OCI-LY3 (cell line): ENCODE results near the gene INSL3.

Source experiments
- H2AFZ ChIP-seq: fragments of 200-600, 300-600 bp; shearing (Covaris generic); 2 replicates; pipeline ENCODE4 v1.6.0; 2014; ENCODE audit warnings: antibody characterized with exemption, low read depth, low read length
- H3K27ac ChIP-seq: fragments of 200-600, 300-600 bp; sonication (generic); 2 replicates; pipeline ENCODE4 v1.5.1; 2014; ENCODE audit warnings: mild to moderate bottlenecking, low read length, moderate library complexity, mixed read lengths
- H3K27me3 ChIP-seq: fragments of 200-600, 300-600 bp; sonication (generic); 2 replicates; pipeline ENCODE4 v1.6.1; 2014; ENCODE audit warnings: low read depth, low read length, mixed read lengths
- H3K36me3 ChIP-seq: fragments of 200-600, 300-600 bp; sonication (generic); replicated peaks from 2 replicates; pipeline ENCODE3; 2014; ENCODE audit warnings: low read depth, low read length, mixed read lengths
- H3K4me1 ChIP-seq: fragments of 300-600, 200-600 bp; sonication (generic); 2 replicates; pipeline ENCODE4 v1.6.1; 2014; ENCODE audit warnings: low read length, mixed read lengths
- H3K4me2 ChIP-seq: fragments of 200-600, 300-600 bp; sonication (generic); 2 replicates; pipeline ENCODE4 v1.6.1; 2014; ENCODE audit warnings: low read length, mixed read lengths
- H3K4me3 ChIP-seq: fragments of 300-600, 200-600 bp; sonication (generic); 2 replicates; pipeline ENCODE4 v1.5.1; 2014; ENCODE audit warnings: antibody characterized with exemption, mild to moderate bottlenecking, low read length, moderate library complexity
- H3K79me2 ChIP-seq: fragments of 300-600, 200-600 bp; shearing (Covaris generic); 2 replicates; pipeline ENCODE4 v1.6.1; 2014; ENCODE audit warnings: mild to moderate bottlenecking, low read length, mixed read lengths
- H3K9ac ChIP-seq: fragments of 300-600, 200-600 bp; shearing (Covaris generic); 2 replicates; pipeline ENCODE4 v1.6.0; 2014; ENCODE audit warnings: mild to moderate bottlenecking, low read length, moderate library complexity
- H3K9me3 ChIP-seq: fragments of 200-600, 300-600 bp; shearing (Covaris generic); 2 replicates; pipeline ENCODE4 v1.6.1; 2014; ENCODE audit warnings: low read length, mixed read lengths; ENCODE audit not compliant: insufficient read depth
- H4K20me1 ChIP-seq: fragments of 200-600, 300-600 bp; sonication (generic); 2 replicates; pipeline ENCODE4 v1.6.1; 2016; ENCODE audit warnings: low read length, mixed read lengths; ENCODE audit not compliant: insufficient read depth
- CTCF ChIP-seq: fragments of 200-600, 300-600 bp; sonication (generic); IDR thresholded peaks from 2 replicates; pipeline ENCODE4 v1.5.1; 2014; ENCODE audit warnings: antibody characterized with exemption, low read length, low read depth
- EZH2phosphoT487 ChIP-seq: fragments of 200-600 bp; shearing (Covaris generic); IDR thresholded peaks from 2 replicates; pipeline ENCODE4 v1.6.1; 2018; ENCODE audit warnings: antibody characterized with exemption, mixed run types, low read depth

Gene INSL3

DNA sequence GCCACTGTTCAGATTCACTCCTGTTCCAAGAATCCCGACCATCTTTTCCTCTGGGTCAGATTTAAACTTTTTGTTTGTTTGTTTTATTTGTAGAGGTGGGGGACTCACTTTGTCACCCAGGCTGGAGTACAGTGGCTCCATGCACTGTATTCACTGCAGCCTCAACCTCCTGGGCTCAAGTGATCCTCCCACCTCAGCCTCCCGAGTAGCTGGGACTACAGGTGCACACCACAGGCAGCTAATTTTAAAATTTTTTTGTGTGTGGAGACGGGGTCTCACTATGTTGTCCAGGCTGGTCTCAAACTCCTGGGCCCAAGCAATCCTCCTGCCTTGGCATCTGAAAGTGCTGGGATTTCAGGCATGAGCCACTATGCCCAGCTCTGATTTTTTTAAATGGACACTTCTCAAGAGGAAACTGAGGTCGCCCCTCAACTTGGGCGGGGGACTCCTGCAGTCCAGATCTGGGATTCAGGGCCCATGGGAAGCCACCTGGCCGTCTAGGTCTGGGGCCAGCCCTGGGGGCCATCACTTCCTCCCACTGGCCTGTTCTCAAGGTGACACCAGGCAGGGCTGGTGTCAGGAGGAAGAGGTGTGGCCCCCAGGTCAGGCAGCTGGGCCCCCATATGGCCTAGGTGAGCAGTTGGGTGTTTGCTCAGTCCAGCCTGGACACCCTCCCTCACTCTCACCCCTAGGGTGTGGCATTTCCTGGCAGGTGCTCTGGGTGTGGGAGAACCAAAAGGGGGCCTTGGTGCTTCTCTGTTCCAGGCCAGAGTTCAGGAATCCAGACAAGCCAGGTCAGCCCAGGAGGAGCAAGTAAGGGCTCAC, 25.1 kb downstream of the INSL3 start:
- H3K9me3 ChIP-seq: no peaks in the 10 kb centered on the region
- peaks cover 9% of the 10 kb centered on the region; the same call in 1 of the 2 replicates for H3K27me3 ChIP-seq
- H3K4me3 ChIP-seq: no peak overlapping the region
- no peak overlapping the region for H3K9ac ChIP-seq
- H3K4me2 ChIP-seq: no peak overlapping the region
- no peak overlapping the region for H3K27ac ChIP-seq
- no peak overlapping the region for H2AFZ ChIP-seq
- no peaks in the 10 kb centered on the region for H3K79me2 ChIP-seq
- no peaks in the 10 kb centered on the region for H3K36me3 ChIP-seq
- TF ChIP-seq CTCF: no peak
- TF ChIP-seq EZH2phosphoT487: no peak
- H3K4me1 ChIP-seq: peaks cover 9% of the 10 kb centered on the region; the same call in 1 of the 2 replicates
- no peaks in the 10 kb centered on the region for H4K20me1 ChIP-seq

- TF ChIP-seq CTCF: no peak
- TF ChIP-seq EZH2phosphoT487: no peak
- Histone ChIP-seq H4K20me1 (no peaks in the 10 kb centered on the region), H3K9ac (no peak overlapping the region), H3K4me2 (no peak overlapping the region), H3K27me3 (peaks cover 9% of the 10 kb centered on the region; the same call in 1 of the 2 replicates), H3K27ac (no peak overlapping the region), H3K9me3 (no peaks in the 10 kb centered on the region), H3K36me3 (no peaks in the 10 kb centered on the region), H3K79me2 (no peaks in the 10 kb centered on the region), H3K4me3 (no peak overlapping the region), H2AFZ (no peak overlapping the region), H3K4me1 (peaks cover 15% of the 10 kb centered on the region; the same call in 1 of the 2 replicates)
Observed at GRCh38 chr19:17795495-17795856, 25.8 kb downstream of the INSL3 start.

DNA sequence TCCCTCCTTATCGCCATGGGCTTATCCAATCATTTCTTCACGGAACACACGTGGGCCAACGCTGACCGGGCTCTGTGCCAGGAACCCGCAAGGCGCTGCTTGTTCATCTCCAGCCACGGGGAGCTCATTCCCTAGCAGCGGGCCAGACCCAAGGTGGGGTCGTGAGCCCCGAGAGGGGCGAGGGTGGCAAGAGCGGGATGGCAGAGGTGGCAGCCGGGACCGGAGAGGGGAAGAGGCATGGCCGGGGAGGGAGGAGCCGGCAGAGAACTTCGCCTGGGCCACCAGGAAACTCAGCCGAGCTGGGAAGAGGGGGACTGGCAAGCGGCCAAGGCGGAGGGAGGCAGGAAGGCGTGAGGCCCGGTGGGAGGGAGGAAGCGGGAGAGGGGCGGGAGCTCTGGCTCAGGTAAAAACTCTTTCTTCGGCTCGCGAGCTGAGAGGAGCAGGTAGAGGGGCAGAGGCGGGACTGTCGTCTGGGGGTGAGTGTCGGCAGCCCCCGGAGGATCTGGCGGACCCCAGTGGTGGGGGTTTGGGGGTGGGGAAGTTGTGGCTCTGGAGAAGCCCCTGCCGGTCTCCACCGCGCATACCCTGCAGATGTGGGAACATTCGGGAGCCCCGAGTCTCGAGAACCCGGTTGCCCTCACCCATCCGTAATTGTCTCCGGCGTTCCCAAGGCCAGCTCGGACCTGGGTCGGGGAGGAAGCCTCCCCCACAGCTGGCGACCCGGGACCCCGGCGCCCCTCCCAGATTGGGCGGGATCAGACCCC, 26.4 kb downstream of the INSL3 start, which contains the start of gene B3GNT3:
Gene B3GNT3, plus strand, starts transcription at position 408 of the 764 bp plus-strand sequence. CDS start 12,670 bp downstream, outside the sequence.
- Histone ChIP-seq H3K4me2 (no peak within 1 kb of the TSS), H3K4me1 (peaks cover 21% of the 10 kb centered on the region), H3K27me3 (peaks cover 9% of the 10 kb centered on the region; the same call in 1 of the 2 replicates), H3K79me2 (no peaks in the 10 kb centered on the region), H4K20me1 (no peaks in the 10 kb centered on the region), H3K4me3 (no peak within 1 kb of the TSS), H2AFZ (no peak within 1 kb of the TSS), H3K36me3 (no peaks in the 10 kb centered on the region), H3K27ac (no peak within 1 kb of the TSS), H3K9me3 (no peaks in the 10 kb centered on the region), H3K9ac (no peak within 1 kb of the TSS)
- TF ChIP-seq CTCF: no peak
- no peak for TF ChIP-seq EZH2phosphoT487

GRCh38 chr19:17794412-17794730, 26.9 kb downstream of the INSL3 start:
- TF ChIP-seq CTCF (peak; percentile 3; the same call in 1 of the 2 replicates), EZH2phosphoT487 (no peak)
- no peaks in the 10 kb centered on the region for H3K9me3 ChIP-seq
- no peaks in the 10 kb centered on the region for H3K79me2 ChIP-seq
- no peak overlapping the region for H3K4me2 ChIP-seq
- H3K4me3 ChIP-seq: no peak overlapping the region
- H3K27me3 ChIP-seq: peaks cover 9% of the 10 kb centered on the region; the same call in 1 of the 2 replicates
- H3K27ac ChIP-seq: no peak overlapping the region
- no peak overlapping the region for H3K9ac ChIP-seq
- no peaks in the 10 kb centered on the region for H4K20me1 ChIP-seq
- peaks cover 24% of the 10 kb centered on the region for H3K4me1 ChIP-seq
- H3K36me3 ChIP-seq: no peaks in the 10 kb centered on the region
- H2AFZ ChIP-seq: no peak overlapping the region
